HEK293 (cell line): ENCODE results near the gene MED15.

Source experiments
- CTCF ChIA-PET: fragments of 350-600 bp; formaldehyde crosslinking; extraction: SDS; loops from one replicate; lab custom pipeline; 2021; ENCODE audit warnings: antibody characterized with exemption; lab: Yijun Ruan, JAX
- POLR2A ChIA-PET: fragments of 300-600 bp; formaldehyde crosslinking; extraction: SDS; loops from one replicate; lab custom pipeline; 2020; ENCODE audit warnings: antibody characterized with exemption, inconsistent platforms; lab: Yijun Ruan, JAX
- H3K27ac ChIP-seq: fragments of 200-500 bp; sonication (Bioruptor generic); 2 replicates; pipeline ENCODE4 v1.5.1; 2014; ENCODE audit warnings: low read depth, low read length, control low read depth, inconsistent platforms; ENCODE audit errors: extremely low read depth
- H3K36me3 ChIP-seq, 2 experiments: fragments of 200-500 bp in 1 of 2; sonication (Bioruptor generic) in 1 of 2; 1 replicate in 1 of 2; 2 replicates in 1 of 2; pipeline ENCODE4 v1.5.1; 2014 to 2017; ENCODE audit warnings: inconsistent platforms in 2 of 2, low read length in 2 of 2; ENCODE audit not compliant: control insufficient read depth in 2 of 2, insufficient read depth in 1 of 2
- H3K4me1 ChIP-seq: fragments of 200-500 bp; sonication (Bioruptor generic); 2 replicates; pipeline ENCODE4 v1.5.1; 2014; ENCODE audit warnings: mild to moderate bottlenecking, low read length, inconsistent platforms; ENCODE audit not compliant: control insufficient read depth, insufficient read depth
- H3K4me3 ChIP-seq: 2 replicates; pipeline ENCODE4 v1.5.1; 2011; ENCODE audit warnings: low read depth, mild to moderate bottlenecking, control low read depth, low read length, moderate library complexity
- H3K9me3 ChIP-seq: fragments of 200-500 bp; sonication (Bioruptor generic); 2 replicates; pipeline ENCODE4 v1.5.1; 2014; ENCODE audit warnings: low read depth, low read length, inconsistent platforms; ENCODE audit not compliant: control insufficient read depth, insufficient read depth
- AEBP2 ChIP-seq: fragments of 450-650 bp; formaldehyde crosslinking; IDR thresholded peaks from 2 replicates; pipeline ENCODE4 v1.5.1; 2016; ENCODE audit warnings: missing biosample characterization, missing genetic modification characterization, borderline replicate concordance
- HOXD13 ChIP-seq: sonication (generic); formaldehyde crosslinking; IDR thresholded peaks from 2 replicates; pipeline ENCODE4 v1.8.0; 2022; ENCODE audit warnings: missing genetic modification reagents, borderline replicate concordance
- PRDM2 ChIP-seq: fragments of 450-650 bp; formaldehyde crosslinking; IDR thresholded peaks from 2 replicates; pipeline ENCODE4 v1.5.1; 2016; ENCODE audit warnings: missing biosample characterization, missing genetic modification characterization, borderline replicate concordance
- REPIN1 ChIP-seq: fragments of 450-650 bp; formaldehyde crosslinking; IDR thresholded peaks from 2 replicates; pipeline ENCODE4 v1.5.1; 2017; ENCODE audit warnings: missing biosample characterization, missing genetic modification characterization, low read depth
- TSHZ1 ChIP-seq: fragments of 450-650 bp; formaldehyde crosslinking; IDR thresholded peaks from 2 replicates; pipeline ENCODE4 v1.5.1; 2016; ENCODE audit warnings: missing biosample characterization, missing genetic modification characterization, borderline replicate concordance
- ZBTB7A ChIP-seq: fragments of 450-650 bp; formaldehyde crosslinking; IDR thresholded peaks from 2 replicates; pipeline ENCODE4 v1.5.1; 2016; ENCODE audit warnings: low read depth, missing biosample characterization, missing genetic modification characterization
- ZFP37 ChIP-seq: fragments of 450-650 bp; formaldehyde crosslinking; IDR thresholded peaks from 2 replicates; pipeline ENCODE4 v1.5.1; 2016; ENCODE audit warnings: missing biosample characterization, missing genetic modification characterization
- ZNF114 ChIP-seq: fragments of 450-650 bp; formaldehyde crosslinking; IDR thresholded peaks from 2 replicates; pipeline ENCODE4 v1.5.0; 2017; ENCODE audit warnings: missing biosample characterization, missing genetic modification characterization
- ZNF121 ChIP-seq: fragments of 450-650 bp; formaldehyde crosslinking; IDR thresholded peaks from 2 replicates; pipeline ENCODE4 v1.5.1; 2016; ENCODE audit warnings: missing biosample characterization, missing genetic modification characterization
- ZNF324 ChIP-seq: fragments of 450-650 bp; formaldehyde crosslinking; IDR thresholded peaks from 2 replicates; pipeline ENCODE4 v1.5.1; 2016; ENCODE audit warnings: missing biosample characterization, missing genetic modification characterization
- ZNF354C ChIP-seq: fragments of 450-650 bp; formaldehyde crosslinking; IDR thresholded peaks from 2 replicates; pipeline ENCODE4 v1.5.1; 2016; ENCODE audit warnings: missing biosample characterization, missing genetic modification characterization, low read depth, borderline replicate concordance
- ZNF404 ChIP-seq: fragments of 450-650 bp; formaldehyde crosslinking; IDR thresholded peaks from 2 replicates; pipeline ENCODE4 v1.5.1; 2017; ENCODE audit warnings: missing biosample characterization, missing genetic modification characterization
- ZNF423 ChIP-seq: fragments of 450-650 bp; formaldehyde crosslinking; IDR thresholded peaks from 2 replicates; pipeline ENCODE4 v1.5.1; 2016; ENCODE audit warnings: missing biosample characterization, missing genetic modification characterization
- ZNF560 ChIP-seq: fragments of 450-650 bp; formaldehyde crosslinking; IDR thresholded peaks from 2 replicates; pipeline ENCODE4 v1.5.1; 2017; ENCODE audit warnings: missing biosample characterization, missing genetic modification characterization, borderline replicate concordance
- ZNF571 ChIP-seq: fragments of 450-650 bp; formaldehyde crosslinking; IDR thresholded peaks from 2 replicates; pipeline ENCODE4 v1.5.0; 2017; ENCODE audit warnings: missing biosample characterization, missing genetic modification characterization
- ZNF629 ChIP-seq: fragments of 450-650 bp; formaldehyde crosslinking; IDR thresholded peaks from 2 replicates; pipeline ENCODE4 v1.5.1; 2017; ENCODE audit warnings: missing biosample characterization, missing genetic modification characterization
- ZNF658 ChIP-seq: fragments of 450-650 bp; formaldehyde crosslinking; IDR thresholded peaks from 2 replicates; pipeline ENCODE4; 2016; ENCODE audit warnings: missing biosample characterization, missing genetic modification characterization
- ZNF692 ChIP-seq: fragments of 450-650 bp; formaldehyde crosslinking; IDR thresholded peaks from 2 replicates; pipeline ENCODE4 v1.5.1; 2016; ENCODE audit warnings: missing biosample characterization, missing genetic modification characterization
- ZNF704 ChIP-seq: fragments of 450-650 bp; formaldehyde crosslinking; IDR thresholded peaks from 2 replicates; pipeline ENCODE4 v1.5.1; 2016; ENCODE audit warnings: missing biosample characterization, missing genetic modification characterization
- ZNF76 ChIP-seq: fragments of 450-650 bp; formaldehyde crosslinking; IDR thresholded peaks from 2 replicates; pipeline ENCODE4; 2016; ENCODE audit warnings: low read depth, missing biosample characterization, missing genetic modification characterization, borderline replicate concordance
- TF ChIP-seq, protein P1 (sequence below): fragments of 450-650 bp; formaldehyde crosslinking; IDR thresholded peaks from 2 replicates; pipeline ENCODE4 v1.5.1; 2017; ENCODE audit warnings: missing biosample characterization, missing genetic modification characterization

The MED15 gene

GRCh38 chr22:20613301-20613700, 105.9 kb downstream of the MED15 start:
- TF ChIP-seq ZFP37 = no peak
- no peak for TF ChIP-seq ZNF114 (tag by site-specific recombination)
- TF ChIP-seq ZNF404 (tag by site-specific recombination) = no peak
- no peak for TF ChIP-seq ZNF76 (tag by site-specific recombination)
- TF ChIP-seq ZNF571 (tag by site-specific recombination) = no peak
- no peak for TF ChIP-seq ZNF324 (tag by site-specific recombination)
- no peak for TF ChIP-seq REPIN1 (tag by site-specific recombination)
- TF ChIP-seq ZNF704 (tag by site-specific recombination) = no peak
- no peak for TF ChIP-seq ZNF658
- no peak for TF ChIP-seq HOXD13 (CRISPR knock-in tag)
- TF ChIP-seq ZNF629 (tag by site-specific recombination) = no peak
- TF ChIP-seq ZNF692 (tag by site-specific recombination) = no peak
- TF ChIP-seq TSHZ1 (tag by site-specific recombination) = no peak
- TF ChIP-seq ZBTB7A = no peak
- TF ChIP-seq ZNF354C (tag by site-specific recombination) = no peak
- TF ChIP-seq, protein P1, sequence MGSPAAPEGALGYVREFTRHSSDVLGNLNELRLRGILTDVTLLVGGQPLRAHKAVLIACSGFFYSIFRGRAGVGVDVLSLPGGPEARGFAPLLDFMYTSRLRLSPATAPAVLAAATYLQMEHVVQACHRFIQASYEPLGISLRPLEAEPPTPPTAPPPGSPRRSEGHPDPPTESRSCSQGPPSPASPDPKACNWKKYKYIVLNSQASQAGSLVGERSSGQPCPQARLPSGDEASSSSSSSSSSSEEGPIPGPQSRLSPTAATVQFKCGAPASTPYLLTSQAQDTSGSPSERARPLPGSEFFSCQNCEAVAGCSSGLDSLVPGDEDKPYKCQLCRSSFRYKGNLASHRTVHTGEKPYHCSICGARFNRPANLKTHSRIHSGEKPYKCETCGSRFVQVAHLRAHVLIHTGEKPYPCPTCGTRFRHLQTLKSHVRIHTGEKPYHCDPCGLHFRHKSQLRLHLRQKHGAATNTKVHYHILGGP (tag by site-specific recombination) = no peak
- no peak for TF ChIP-seq ZNF423 (tag by site-specific recombination)
- Histone ChIP-seq H3K36me3 (no peaks in the 10 kb centered on the region), H3K4me3 (no peak overlapping the region), H3K4me1 (no peaks in the 10 kb centered on the region), H3K27ac (no peak overlapping the region), H3K9me3 (no peaks in the 10 kb centered on the region)
- CTCF ChIA-PET = interaction anchor here (0.6 to 1.0 kb wide), 2 partner anchors 195 to 324 kb away, joined by 3 read pairs; no protein-coding TSS in a partner anchor
- POLR2A ChIA-PET = no interaction called here

DNA sequence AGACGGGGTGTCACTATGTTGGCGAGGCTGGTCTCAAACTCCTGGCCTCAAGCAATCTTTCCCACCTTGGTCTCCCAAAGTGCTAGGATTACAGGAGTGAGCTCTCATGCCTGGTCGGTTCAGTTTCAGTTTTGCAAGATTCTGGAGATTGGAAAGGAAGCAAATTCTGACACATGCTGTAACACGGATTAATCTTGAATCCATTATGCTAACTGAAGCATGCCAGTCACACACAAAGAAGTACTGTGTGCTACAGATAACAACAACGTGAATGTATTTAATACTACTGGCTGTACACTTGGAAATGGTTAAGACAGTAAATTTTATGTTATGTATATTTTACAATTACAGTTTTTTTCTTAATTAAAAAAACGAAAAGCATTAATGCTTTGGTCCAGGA, 107.6 kb downstream of the MED15 start:
- Histone ChIP-seq H3K36me3 (no peaks in the 10 kb centered on the region), H3K4me3 (no peak overlapping the region), H3K4me1 (no peaks in the 10 kb centered on the region), H3K27ac (no peak overlapping the region), H3K9me3 (no peaks in the 10 kb centered on the region)
- ChIA-PET POLR2A (no interaction called here), CTCF (interaction anchor here (0.8 kb wide), 1 partner anchor 8 kb away, joined by 4 read pairs; no protein-coding TSS in a partner anchor)
- no peak for TF ChIP-seq PRDM2 (tag by site-specific recombination)
- TF ChIP-seq ZNF121 = no peak
- no peak for TF ChIP-seq ZNF560
- no peak for TF ChIP-seq AEBP2 (tag by site-specific recombination)
